NCI-H69 (cell line): Measurements from ENCODE around the gene TGFBI.
"Not testable (repeated sequence)": the region's sequence is repeated elsewhere in the genome, so short reads cannot be mapped to it uniquely, and the experiment has no call there.

Source experiments
- DNase-seq: peaks from one replicate; lab custom pipeline; 2025; lab: John Stamatoyannopoulos, UW

TGFBI gene

GRCh38 chr5:136045026-136045425 lies 16.2 kb downstream of the TGFBI start:
- not testable (repeated sequence) for DNase-seq

- DNase-seq = no peak
Observed at GRCh38 chr5:136046246-136046645, 17.5 kb downstream of the TGFBI start.

GRCh38 chr5:136047858-136048257 lies 19.1 kb downstream of the TGFBI start:
- DNase-seq = no peak

GRCh38 chr5:136048966-136049365 lies 20.2 kb downstream of the TGFBI start:
- no peak for DNase-seq

- DNase-seq = no peak
Observed at GRCh38 chr5:136051486-136052220, 22.9 kb downstream of the TGFBI start.

- no peak for DNase-seq
Observed at GRCh38 chr5:136052692-136053335, 24.0 kb downstream of the TGFBI start.

GRCh38 chr5:136053336-136054141 lies 24.8 kb downstream of the TGFBI start:
- no peak for DNase-seq

- DNase-seq = no peak
Observed at GRCh38 chr5:136054142-136055019, 25.6 kb downstream of the TGFBI start.

GRCh38 chr5:136055612-136056309 lies 27.0 kb downstream of the TGFBI start:
- DNase-seq = no peak

- no peak for DNase-seq
Observed at GRCh38 chr5:136056336-136056735, 27.5 kb downstream of the TGFBI start.

- no peak for DNase-seq
Observed at GRCh38 chr5:136056771-136057335, 28.1 kb downstream of the TGFBI start.

- no peak for DNase-seq
Observed at GRCh38 chr5:136057401-136058038, 28.7 kb downstream of the TGFBI start.

- peak; percentile 50 for DNase-seq
Observed at GRCh38 chr5:136058039-136058971, 29.5 kb downstream of the TGFBI start.

GRCh38 chr5:136058972-136059354 lies 30.2 kb downstream of the TGFBI start:
- no peak for DNase-seq

- DNase-seq = no peak
Observed at GRCh38 chr5:136060963-136061362, 32.2 kb downstream of the TGFBI start.

GRCh38 chr5:136061630-136062365 lies 33.0 kb downstream of the TGFBI start:
- DNase-seq = no peak

GRCh38 chr5:136062366-136063274 lies 33.8 kb downstream of the TGFBI start:
- peak; percentile 64 for DNase-seq
